Body of pancreas (tissue), 4 donors: ENCODE data around the gene EML4. TPM values are rescaled to one million over a fixed set of nuclear protein-coding genes. Genes with fewer than 3 reads are reported as not detected.

Experiments
- ATAC-seq: fragments of 150-250 bp; one replicate; pipeline ENCODE4 v1.9.1; 2016
- DNase-seq, 4 donors: peaks; one replicate each; pipeline ENCODE4 v3.0.0-alpha.2; 2019
- H3K27ac ChIP-seq, 4 donors: fragments of 200-600 bp; sonication (generic); 1 replicate in 3 of 4; 2 replicates in 1 of 4; pipeline versions ENCODE4 v1.5.1 to v1.6.1; 2016 to 2019; ENCODE audit warnings: mild to moderate bottlenecking in 1 of 4, mixed read lengths in 1 of 4, moderate library complexity in 1 of 4
- H3K27me3 ChIP-seq, 2 donors: fragments of 200-600 bp; sonication (generic); one replicate each; pipeline ENCODE4 v1.6.0; 2016; ENCODE audit warnings: mild to moderate bottlenecking in 1 of 2
- H3K36me3 ChIP-seq, 2 donors: fragments of 200-600 bp; sonication (generic); replicated peaks in 1 of 2; 2 replicates each; pipeline ENCODE4 v1.5.1; 2016; ENCODE audit warnings: low read depth in 2 of 2; ENCODE audit not compliant: insufficient read depth in 1 of 2
- H3K4me1 ChIP-seq: fragments of 200-600 bp; sonication (generic); one replicate; pipeline ENCODE4 v1.6.0; 2016
- H3K4me3 ChIP-seq, 2 donors: fragments of 200-600 bp; sonication (generic); 1 replicate in 1 of 2; 2 replicates in 1 of 2; pipeline ENCODE4 v1.5.1; 2016 to 2019
- H3K9me3 ChIP-seq, 3 donors: fragments of 200-600 bp; sonication (generic); 1 replicate in 2 of 3; 2 replicates in 1 of 3; pipeline ENCODE4 v1.5.1; 2016
- CTCF ChIP-seq, 7 experiments: fragments of 450-650 bp in 4 of 7; fragments of 200-600 bp in 3 of 7; sonication (generic) in 3 of 7; IDR thresholded peaks; one replicate each; pipeline ENCODE4 v1.5.1; 2016 to 2019; ENCODE audit warnings: antibody characterized with exemption in 7 of 7
- POLR2A ChIP-seq, 3 donors: fragments of 450-650 bp; IDR thresholded peaks; one replicate each; pipeline ENCODE4 v1.6.1; 2016; ENCODE audit warnings: antibody characterized with exemption in 3 of 3, mild to moderate bottlenecking in 2 of 3
- WGBS, 2 donors: methylation state at CpG; one replicate each; pipeline ENCODE4 v1.1.5; 2017; 5-methylcytosine and 5-hydroxymethylcytosine counted together
- intact Hi-C: fragments of 100-400 bp; cut with DNase I; formaldehyde crosslinking; loops from one replicate; pipeline ENCODE4 v1.15.1; 2023
- total RNA-seq, 2 donors: library from RNA; depleted of rRNA; stranded (reverse); fragments of >200 nt; gene quantifications; one replicate each; pipeline ENCODE4 v1.1.0, GENCODE V29; 2016

EML4 gene
- total RNA-seq, 2 donors from 2014 or later = 37.4 to 39.9 TPM

- Histone ChIP-seq H3K36me3 (peaks cover 0 to 2% of the 10 kb centered on the region in 2 donors), H3K4me3 (no peak overlapping the region), H3K9me3 (no peaks in the 10 kb centered on the region), H3K4me1 (peaks cover 3% of the 10 kb centered on the region), H3K27ac (no peak overlapping the region), H3K27me3 (no peaks in the 10 kb centered on the region)
- no peak for DNase-seq
- TF ChIP-seq POLR2A (IDR thresholded peaks at IDR 0.05) = no peak
- no peak for TF ChIP-seq CTCF (IDR thresholded peaks at IDR 0.05)
- intact Hi-C loops = loop anchor here (10.0 kb wide), 1 partner anchor 241 kb away; no protein-coding TSS in a partner anchor
- 94 to 97% methylated on average over 10 of the region's 10 CpGs for WGBS, 2 donors
- ATAC-seq = no peak
Observed at GRCh38 chr2:42335514-42336104, 166.5 kb downstream of the EML4 start.

GRCh38 chr2:42336361-42336965 is 167.3 kb downstream of the EML4 start:
- intact Hi-C loops = loop anchor here (10.0 kb wide), 1 partner anchor 242 kb away; no protein-coding TSS in a partner anchor
- H3K36me3 ChIP-seq = peaks cover 0 to 2% of the 10 kb centered on the region in 2 donors
- TF ChIP-seq POLR2A (IDR thresholded peaks at IDR 0.05) = no peak
- TF ChIP-seq CTCF (IDR thresholded peaks at IDR 0.05) = no peak
- 86 to 94% methylated on average over 9 of the region's 9 CpGs for WGBS, 2 donors
- no peak for ATAC-seq
- DNase-seq = no peak
- H3K27me3 ChIP-seq = no peaks in the 10 kb centered on the region
- no peak overlapping the region for H3K4me3 ChIP-seq
- H3K4me1 ChIP-seq = no peaks in the 10 kb centered on the region
- no peak overlapping the region for H3K27ac ChIP-seq
- H3K9me3 ChIP-seq = no peaks in the 10 kb centered on the region

- 87 to 98% methylated on average over 5 of the region's 5 CpGs for WGBS, 2 donors
- peaks cover 0 to 2% of the 10 kb centered on the region in 2 donors for H3K36me3 ChIP-seq
Observed at GRCh38 chr2:42337356-42337820, 168.2 kb downstream of the EML4 start.

GRCh38 chr2:42337846-42338566 is 168.9 kb downstream of the EML4 start:
- DNase-seq (no peak), ATAC-seq (no peak)
- Histone ChIP-seq H3K4me1 (peaks cover 14% of the 10 kb centered on the region), H3K27me3 (no peaks in the 10 kb centered on the region), H3K4me3 (no peak overlapping the region), H3K36me3 (peaks cover 0 to 2% of the 10 kb centered on the region in 2 donors), H3K9me3 (no peaks in the 10 kb centered on the region), H3K27ac (no peak overlapping the region)
- intact Hi-C loops = loop anchor here (10.0 kb wide), 1 partner anchor 243 kb away; no protein-coding TSS in a partner anchor
- WGBS, 2 donors = 95 to 96% methylated on average over 18 to 28 of the region's 28 CpGs
- TF ChIP-seq POLR2A (IDR thresholded peaks at IDR 0.05) (no peak), CTCF (IDR thresholded peaks at IDR 0.05) (no peak)

More at GRCh38 chr2:42337356-42337820, 168.2 kb downstream of the EML4 start:
- H3K4me3 ChIP-seq = no peak overlapping the region
- intact Hi-C loops = loop anchor here (10.0 kb wide), 1 partner anchor 243 kb away; no protein-coding TSS in a partner anchor
- ATAC-seq (no peak), DNase-seq (no peak)
- H3K27ac ChIP-seq = no peak overlapping the region
- no peaks in the 10 kb centered on the region for H3K9me3 ChIP-seq
- H3K27me3 ChIP-seq = no peaks in the 10 kb centered on the region
- no peak for TF ChIP-seq CTCF (IDR thresholded peaks at IDR 0.05)
- TF ChIP-seq POLR2A (IDR thresholded peaks at IDR 0.05) = no peak
- peaks cover 8% of the 10 kb centered on the region for H3K4me1 ChIP-seq
